Left lung (tissue), 10 donors: ENCODE measurements around the gene WNT4. TPM values are rescaled to one million over a fixed set of nuclear protein-coding genes. Genes with fewer than 3 reads are reported as not detected.
A peak's percentile ranks its signal among the peaks of the same experiment; 100 is the strongest.

Experiments
- ATAC-seq: fragments of 200-7000 bp; cut with Tn5 transposase; one replicate; pipeline ENCODE4 v1.9.1; 2020; ENCODE audit warnings: moderate library complexity
- DNase-seq, 4 donors: peaks; one replicate each; pipeline ENCODE4 v3.0.0-alpha.2; 2013 to 2020
- H3K27ac ChIP-seq, 2 donors: fragments of 200-600 bp; sonication (generic) in 1 of 2; one replicate each; pipeline versions ENCODE4 v1.5.0 to v1.8.0; 2020 to 2021
- H3K27me3 ChIP-seq, 2 donors: fragments of 200-600 bp; sonication (generic) in 1 of 2; one replicate each; pipeline versions ENCODE4 v1.5.0 to v1.8.0; 2020 to 2021
- H3K36me3 ChIP-seq, 2 donors: fragments of 200-600 bp; sonication (generic) in 1 of 2; one replicate each; pipeline versions ENCODE4 v1.5.0 to v1.8.0; 2020 to 2021
- H3K4me1 ChIP-seq, 2 donors: fragments of 200-600 bp; one replicate each; pipeline ENCODE4 v1.8.0; 2021
- H3K4me3 ChIP-seq, 2 donors: fragments of 200-600 bp; sonication (generic) in 1 of 2; one replicate each; pipeline versions ENCODE4 v1.5.0 to v1.8.0; 2020 to 2021; ENCODE audit warnings: mild to moderate bottlenecking in 1 of 2
- H3K9me3 ChIP-seq, 2 donors: fragments of 200-600 bp; sonication (generic) in 1 of 2; one replicate each; pipeline versions ENCODE4 v1.5.0 to v1.8.0; 2020 to 2021
- CTCF ChIP-seq, 2 donors: fragments of 200-600 bp; sonication (generic) in 1 of 2; IDR thresholded peaks; one replicate each; pipeline versions ENCODE4 v1.5.0 to v1.8.0; 2021; ENCODE audit warnings: antibody characterized with exemption in 2 of 2
- intact Hi-C, 2 donors: fragments of 100-400 bp; cut with DNase I; formaldehyde crosslinking; loops; one replicate each; pipeline versions ENCODE4 v1.11.2 to v1.14.2; 2022
- polyA plus RNA-seq, 6 donors: library from polyadenylated mRNA; unstranded; fragments of 120-200 nt; gene quantifications; one replicate each; pipeline ENCODE4 v1.2.1, GENCODE V29; 2013; ENCODE audit not compliant: insufficient read length in 6 of 6
- total RNA-seq, 2 donors: library from RNA; stranded (reverse); fragmentation: NEBNext Ultra II Directional; extraction: Animal tissue kit (Norgen Biotek cat#: 25700); gene quantifications; one replicate each; pipeline ENCODE4 v1.2.1, GENCODE V29; 2021
- donor health status: DM: no; HTN: yes; CAD: no.
- donor health status: DM: no; HTN: no; CAD: no.

Gene WNT4
- total and polyA plus RNA-seq, 8 donors, result 1.8 to 4.0 (median 2.8) TPM

- intact Hi-C loops, result no loop called here
- no peak for ATAC-seq
Measured at GRCh38 chr1:22155517-22155916, 12.6 kb upstream of the WNT4 start.

GRCh38 chr1:22154626-22155025 lies 11.7 kb upstream of the WNT4 start:
- TF ChIP-seq CTCF (IDR thresholded peaks at IDR 0.05), result no peak
- no peak for ATAC-seq
- Histone ChIP-seq H3K27me3 (peaks cover 0 to 22% of the 10 kb centered on the region in 2 donors), H3K27ac (no peak overlapping the region), H3K36me3 (no peaks in the 10 kb centered on the region), H3K9me3 (no peaks in the 10 kb centered on the region), H3K4me3 (no peak overlapping the region), H3K4me1 (no peaks in the 10 kb centered on the region)
- DNase-seq, result no peak
- intact Hi-C loops, result no loop called here

More at GRCh38 chr1:22155517-22155916, 12.6 kb upstream of the WNT4 start:
- Histone ChIP-seq H3K4me3 (no peak overlapping the region), H3K27ac (no peak overlapping the region), H3K4me1 (no peaks in the 10 kb centered on the region), H3K27me3 (peaks cover 0 to 16% of the 10 kb centered on the region in 2 donors), H3K9me3 (no peaks in the 10 kb centered on the region), H3K36me3 (no peaks in the 10 kb centered on the region)
- no peak for TF ChIP-seq CTCF (IDR thresholded peaks at IDR 0.05)
- DNase-seq, result no peak

- no peaks in the 10 kb centered on the region for H3K4me1 ChIP-seq
- intact Hi-C loops, result no loop called here
- no peaks in the 10 kb centered on the region for H3K9me3 ChIP-seq
- H3K4me3 ChIP-seq, result no peak overlapping the region
- H3K27ac ChIP-seq, result no peak overlapping the region
- ATAC-seq (no peak), DNase-seq (no peak)
- no peak for TF ChIP-seq CTCF (IDR thresholded peaks at IDR 0.05)
- H3K36me3 ChIP-seq, result no peaks in the 10 kb centered on the region
- peaks cover 0 to 24% of the 10 kb centered on the region in 2 donors for H3K27me3 ChIP-seq
Measured at GRCh38 chr1:22153660-22154437, 11.0 kb upstream of the WNT4 start.

GRCh38 chr1:22150923-22151322 lies 8.0 kb upstream of the WNT4 start:
- intact Hi-C loops, result no loop called here
- Histone ChIP-seq H3K27me3 (peaks cover 0 to 50% of the 10 kb centered on the region in 2 donors), H3K36me3 (no peaks in the 10 kb centered on the region), H3K27ac (no peak overlapping the region), H3K4me1 (no peaks in the 10 kb centered on the region), H3K9me3 (no peaks in the 10 kb centered on the region), H3K4me3 (no peak overlapping the region)
- TF ChIP-seq CTCF (IDR thresholded peaks at IDR 0.05), result no peak
- ATAC-seq (no peak), DNase-seq (no peak)

- H3K27me3 ChIP-seq, result peaks cover 24 to 76% of the 10 kb centered on the region in 2 donors
- intact Hi-C loops, result no loop called here
- ATAC-seq, result peak; percentile 59
Measured at GRCh38 chr1:22142315-22143064, 407 bp downstream of the WNT4 start.

More at GRCh38 chr1:22142315-22143064, 407 bp downstream of the WNT4 start:
- H3K4me3 ChIP-seq, result peak overlapping the region; percentile 31 to 39
- H3K4me1 ChIP-seq, result peaks cover 8 to 10% of the 10 kb centered on the region in 2 donors
- no peaks in the 10 kb centered on the region for H3K9me3 ChIP-seq
- TF ChIP-seq CTCF (IDR thresholded peaks at IDR 0.05), result no peak
- no peaks in the 10 kb centered on the region for H3K36me3 ChIP-seq
- peak in 1 of 4 donors; percentile 39 for DNase-seq
- no peak overlapping the region for H3K27ac ChIP-seq
